NOMO-1 (cell line): ENCODE measurements around the gene SVBP.

Experiments used
- DNase-seq, 2 experiments: peaks; one replicate each; lab custom pipeline; 2025; ENCODE audit not compliant: unreplicated experiment in 2 of 2; lab: John Stamatoyannopoulos, UW

SVBP gene

GRCh38 chr1:42806593-42806992, 10.6 kb downstream of the SVBP start:
- no peak for DNase-seq

GRCh38 chr1:42806171-42806570, 11.0 kb downstream of the SVBP start:
- no peak for DNase-seq

- no peak for DNase-seq
These were observed 15.2 kb downstream of the SVBP start for GRCh38 chr1:42801832-42802473.

GRCh38 chr1:42797979-42798378, 19.2 kb downstream of the SVBP start:
- DNase-seq, result no peak

- no peak for DNase-seq
These were observed 19.8 kb downstream of the SVBP start for GRCh38 chr1:42797414-42797813.

- no peak for DNase-seq
These were observed 23.4 kb downstream of the SVBP start for GRCh38 chr1:42793824-42794223.

- no peak for DNase-seq
These were observed 29.2 kb downstream of the SVBP start for GRCh38 chr1:42788021-42788420.

GRCh38 chr1:42786097-42786496, 31.1 kb downstream of the SVBP start:
- no peak for DNase-seq

GRCh38 chr1:42784946-42785693, 32.1 kb downstream of the SVBP start, which contains the start of gene TMEM269:
TMEM269 (plus strand) TSS chr1:42784991; CDS start chr1:42789894, 4,903 bp downstream.
- DNase-seq, result no peak

GRCh38 chr1:42784547-42784945, 32.7 kb downstream of the SVBP start:
- DNase-seq, result no peak

- no peak for DNase-seq
These were observed 34.1 kb downstream of the SVBP start for GRCh38 chr1:42783092-42783491.

GRCh38 chr1:42780176-42780575, 37.0 kb downstream of the SVBP start:
- no peak for DNase-seq

- no peak for DNase-seq
These were observed 37.5 kb downstream of the SVBP start for GRCh38 chr1:42779725-42780124.

GRCh38 chr1:42777852-42778251, 39.3 kb downstream of the SVBP start:
- peak; percentile 3 to 12 for DNase-seq

- no peak for DNase-seq
These were observed 40.7 kb downstream of the SVBP start for GRCh38 chr1:42776502-42776901.

GRCh38 chr1:42774928-42775526, 42.2 kb downstream of the SVBP start:
- no peak for DNase-seq

- DNase-seq, result no peak
These were observed 43.8 kb downstream of the SVBP start for GRCh38 chr1:42773420-42773819.

- no peak for DNase-seq
These were observed 47.4 kb downstream of the SVBP start for GRCh38 chr1:42769811-42770210.

- DNase-seq, result no peak
These were observed 49.0 kb downstream of the SVBP start for GRCh38 chr1:42768172-42768571.

GRCh38 chr1:42767510-42768000, 49.6 kb downstream of the SVBP start:
- peak in 1 of 2 experiments; percentile 43 for DNase-seq

- DNase-seq, result peak; percentile 98 to 99
These were observed 50.3 kb downstream of the SVBP start, which contains the start of the genes C1orf50 and P3H1 for GRCh38 chr1:42766741-42767509. C1orf50 (plus strand) TSS chr1:42767249; CDS start chr1:42767312, 63 bp downstream. P3H1 (minus strand) TSS chr1:42767028; CDS start chr1:42766971, 57 bp downstream.
